Measurements from ENCODE around the gene CTCF.

- no peak for TF ChIP-seq USF1 (IDR thresholded peaks at IDR 0.05)
- no peak for TF ChIP-seq CEBPB (IDR thresholded peaks at IDR 0.05)
- no peak for TF ChIP-seq TCF12 (IDR thresholded peaks at IDR 0.05; ENCODE audit: low read depth)
- TF ChIP-seq EP300 (IDR thresholded peaks at IDR 0.05; ENCODE audit: borderline replicate concordance): no peak
- TF ChIP-seq FOXM1 (IDR thresholded peaks at IDR 0.05; ENCODE audit: borderline replicate concordance, low read depth): no peak
- TF ChIP-seq RAD21 (IDR thresholded peaks at IDR 0.05; ENCODE audit: low read depth): no peak
- no peak for TF ChIP-seq MAX (IDR thresholded peaks at IDR 0.05)
- no peak for TF ChIP-seq ZBTB7A (IDR thresholded peaks at IDR 0.05; ENCODE audit: low read depth)
Observed at GRCh38 chr16:67594956-67595355, 32.6 kb downstream of the CTCF start.

Data from Ishikawa (cell line).